Measurements from ENCODE around the gene TGFBR1.

The TGFBR1 gene

DNA sequence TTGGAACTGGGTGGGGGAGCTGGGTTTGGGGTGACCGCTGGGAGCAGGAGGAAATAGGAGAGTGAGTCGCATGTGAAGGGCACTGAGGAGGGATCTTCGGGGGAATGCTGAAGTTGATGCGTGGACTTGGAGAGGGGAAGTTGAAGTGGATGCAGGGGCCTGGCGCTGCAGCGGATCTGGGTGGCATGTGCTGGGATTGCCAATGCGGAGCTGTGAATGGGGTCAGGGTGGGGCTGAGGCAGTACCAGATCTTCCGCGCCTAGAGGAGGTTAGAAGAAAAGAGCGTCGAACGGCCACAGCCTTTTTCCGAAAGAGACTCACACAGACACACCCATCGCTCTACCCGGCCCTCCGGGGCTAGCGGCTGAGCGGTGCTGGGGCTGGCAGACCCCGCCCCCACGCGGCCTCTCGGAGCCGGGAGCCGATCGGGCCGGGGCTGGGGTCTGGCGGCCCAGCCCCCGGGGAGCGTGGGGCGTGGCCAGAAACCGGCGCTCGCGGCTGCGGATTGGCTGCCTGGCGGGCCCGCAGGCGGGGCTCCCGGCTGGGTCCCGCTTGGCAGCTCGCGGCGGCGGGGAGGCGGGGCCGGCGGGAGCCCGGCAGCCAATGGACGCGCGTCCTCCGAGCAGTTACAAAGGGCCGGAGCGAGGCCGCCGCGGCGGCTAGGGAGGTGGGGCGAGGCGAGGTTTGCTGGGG, at the start of gene TGFBR1:
TSS of gene TGFBR1 (plus strand) at position 655 of the 693 bp plus-strand sequence. CDS start 93 bp downstream, outside the sequence.
- peak; percentile 91 to 96 for DNase-seq

DNA sequence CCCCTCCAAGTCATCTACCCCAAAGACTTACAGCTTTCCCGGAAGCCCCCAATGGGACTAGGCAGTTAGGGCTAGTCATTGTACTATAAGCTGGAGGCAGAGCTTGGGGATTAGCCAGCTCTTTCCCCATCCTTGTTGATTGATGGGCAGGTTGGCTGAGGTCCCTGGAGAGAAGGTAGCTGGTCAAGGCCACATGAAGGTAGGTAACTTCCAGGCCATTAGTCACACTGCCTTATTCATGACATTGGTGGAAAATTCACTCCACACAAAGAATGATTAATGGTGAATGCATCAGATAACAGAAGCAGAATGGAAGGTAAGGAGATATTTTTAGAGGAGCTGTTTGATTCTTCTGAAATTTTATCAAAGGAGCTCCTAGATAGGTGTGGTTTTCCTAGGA, 49.5 kb upstream of the TGFBR1 start:
- DNase-seq: no peak

- DNase-seq: no peak
Measured at GRCh38 chr9:99056186-99056585, 48.7 kb upstream of the TGFBR1 start.

GRCh38 chr9:99056886-99057664, 47.8 kb upstream of the TGFBR1 start:
- DNase-seq: peak in 1 of 2 experiments; percentile 31

DNA sequence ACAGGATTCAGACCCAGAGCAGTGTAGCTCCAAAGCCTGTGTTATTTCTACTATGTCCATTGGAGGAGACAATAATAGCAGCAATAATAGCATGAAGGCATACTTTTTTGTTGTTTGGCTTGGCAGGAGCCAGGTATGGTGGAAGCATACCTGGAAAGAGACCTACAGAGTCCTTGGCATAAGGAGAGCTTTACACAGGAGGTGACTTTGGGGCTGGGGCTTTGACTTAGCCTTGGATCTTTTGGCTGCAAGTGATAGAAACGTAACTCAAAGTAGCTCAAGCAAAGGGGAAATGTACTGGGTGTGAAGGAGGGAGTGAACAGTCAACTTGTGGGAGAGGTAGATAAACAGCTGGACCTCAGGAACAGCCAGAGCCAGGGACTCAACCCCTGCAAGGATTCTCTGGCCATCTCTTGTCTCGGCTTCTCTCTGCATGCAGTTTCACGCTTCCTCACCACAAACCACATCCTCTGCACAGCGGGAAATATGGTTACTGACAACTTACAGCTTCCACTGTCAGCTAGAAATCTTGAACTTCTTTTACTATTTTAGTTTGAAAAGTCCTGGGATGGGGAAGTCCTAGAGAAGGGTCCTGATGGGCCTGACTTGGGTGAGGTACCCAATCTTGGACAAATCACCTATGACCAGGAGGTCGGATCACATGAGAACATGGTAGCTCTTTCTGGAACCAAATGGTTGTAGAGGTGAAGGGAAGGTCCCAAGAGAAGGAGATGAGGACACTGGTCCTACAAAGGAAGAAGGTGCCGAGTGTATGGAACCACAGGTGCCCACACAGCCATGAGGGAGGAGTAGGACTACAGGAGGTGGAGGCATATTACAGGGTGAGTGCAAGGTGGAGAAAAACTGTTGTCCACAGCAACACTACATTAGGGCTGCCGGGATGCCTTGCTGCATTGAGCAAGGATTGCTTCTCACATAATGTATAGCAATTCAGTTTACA, 47.0 kb upstream of the TGFBR1 start:
- peak; percentile 79 to 80 for DNase-seq

- peak in 1 of 2 experiments; percentile 39 for DNase-seq
Measured at GRCh38 chr9:99058964-99059921, 45.7 kb upstream of the TGFBR1 start.

DNA sequence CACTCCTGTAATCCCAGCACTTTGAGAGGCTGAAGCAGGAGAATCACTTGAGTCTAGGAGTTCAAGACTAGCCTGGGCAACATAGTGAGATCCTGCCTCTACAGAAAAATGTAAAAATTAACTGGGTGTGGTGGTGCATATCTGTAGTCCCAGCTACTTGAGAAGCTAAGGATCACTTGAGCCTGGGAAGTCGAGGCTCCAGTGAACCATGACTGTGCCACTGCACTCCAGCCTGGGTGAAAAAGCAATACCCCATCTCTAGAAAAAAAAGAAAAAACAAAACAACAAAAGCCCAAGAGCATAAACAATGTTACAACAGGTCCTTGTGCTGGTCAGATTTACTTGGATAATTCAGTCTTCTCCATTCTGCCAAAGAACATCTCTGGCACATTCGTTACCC, 44.3 kb upstream of the TGFBR1 start:
- DNase-seq: no peak

DNA sequence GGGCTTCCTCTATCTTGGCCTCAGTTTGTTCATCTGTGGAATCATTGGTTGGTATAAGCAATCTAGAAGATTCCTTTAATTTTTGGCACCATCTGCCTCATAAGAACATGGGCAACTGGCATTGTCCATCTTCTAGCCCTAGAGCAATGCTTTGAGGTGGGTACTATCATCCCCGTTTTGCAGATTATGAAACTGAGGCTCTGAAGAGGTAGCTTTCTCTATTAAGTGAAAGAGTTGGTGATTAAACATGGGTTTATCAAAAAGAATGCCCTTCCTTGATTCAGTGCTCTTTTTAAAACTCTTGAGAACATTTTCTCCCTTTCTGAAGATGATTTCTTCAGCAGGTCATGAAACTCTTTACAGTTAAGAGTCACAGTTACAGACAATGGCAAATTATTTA, 42.4 kb upstream of the TGFBR1 start:
- DNase-seq: no peak

DNA sequence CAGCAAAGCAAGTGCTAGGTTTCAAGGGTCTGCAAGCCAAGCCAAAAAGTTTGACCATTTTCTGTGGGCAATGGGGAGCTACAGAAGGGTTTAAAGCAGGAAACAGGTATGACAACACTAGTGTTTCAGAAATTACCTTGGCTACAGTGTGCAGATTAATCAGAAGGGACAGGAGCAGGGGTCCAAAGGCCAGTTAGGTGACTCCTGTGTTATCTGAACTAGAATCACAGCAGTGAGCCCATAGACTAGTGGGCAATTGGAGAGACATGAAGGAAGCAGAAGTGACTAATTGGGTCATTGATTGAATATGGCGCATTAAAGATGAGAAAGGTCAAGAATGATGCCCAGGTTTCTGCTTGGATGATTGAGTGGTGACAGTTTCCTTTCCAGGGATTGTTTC, 41.4 kb upstream of the TGFBR1 start:
- DNase-seq: no peak

DNA sequence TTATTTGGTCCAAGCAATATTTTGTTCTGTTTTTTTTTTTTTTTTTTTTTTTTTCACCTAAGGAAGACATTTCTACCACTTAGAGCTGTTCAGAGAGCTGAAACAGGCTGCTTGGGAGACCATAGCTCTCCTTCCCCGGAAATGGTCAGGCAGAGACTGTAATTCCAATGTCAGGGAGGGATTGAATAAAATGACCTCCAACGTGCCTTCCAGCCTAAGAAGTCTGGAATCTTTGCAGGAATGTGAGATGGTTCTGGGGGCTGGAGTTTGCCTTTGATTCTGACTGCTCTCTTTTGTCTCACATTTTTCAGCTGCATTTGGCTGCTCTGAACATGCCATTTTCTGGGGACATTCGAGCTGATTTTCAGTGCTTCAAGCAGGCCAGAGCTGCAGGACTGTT, 38.3 kb upstream of the TGFBR1 start:
- no peak for DNase-seq

GRCh38 chr9:99069075-99069474, 35.8 kb upstream of the TGFBR1 start:
- no peak for DNase-seq

GRCh38 chr9:99069546-99069945, 35.4 kb upstream of the TGFBR1 start:
- no peak for DNase-seq

DNA sequence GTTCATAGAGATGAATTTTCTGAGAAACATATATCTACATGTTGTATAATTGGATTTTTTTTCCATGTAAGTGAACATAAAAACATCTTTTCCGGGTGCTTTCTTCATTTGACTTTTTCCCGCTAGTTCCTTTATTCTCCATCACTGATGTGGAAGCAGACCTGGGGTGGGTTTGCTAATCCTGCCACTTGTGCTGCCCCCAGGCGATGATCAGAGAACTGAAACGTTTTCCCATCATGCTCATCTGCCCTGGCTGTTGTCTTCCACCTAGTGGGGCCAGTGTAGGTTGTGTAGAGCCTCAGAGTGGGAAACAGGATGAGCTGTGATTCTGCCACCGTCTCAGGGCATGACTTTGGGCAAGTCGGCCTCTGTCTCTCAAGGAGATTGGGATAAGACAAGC, 34.2 kb upstream of the TGFBR1 start:
- no peak for DNase-seq

GRCh38 chr9:99071313-99072039, 33.4 kb upstream of the TGFBR1 start:
- DNase-seq: no peak

DNA sequence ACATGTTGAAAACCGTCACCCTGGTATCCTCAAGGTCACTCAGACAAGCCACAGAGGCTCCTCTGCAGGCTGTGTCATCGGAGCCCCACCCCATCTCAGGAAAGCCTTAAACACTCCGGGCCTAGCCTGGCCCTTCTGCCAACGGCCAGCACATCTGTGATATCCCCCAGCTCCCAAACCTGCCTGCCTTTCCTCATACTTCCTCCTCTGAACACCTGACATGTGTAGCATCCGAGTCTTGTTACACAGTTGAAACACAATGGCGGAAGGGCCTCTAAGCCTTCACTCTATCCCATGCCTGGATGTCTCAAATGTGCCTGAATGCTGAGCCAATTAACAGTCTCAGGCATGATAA, 32.9 kb upstream of the TGFBR1 start:
- no peak for DNase-seq

DNA sequence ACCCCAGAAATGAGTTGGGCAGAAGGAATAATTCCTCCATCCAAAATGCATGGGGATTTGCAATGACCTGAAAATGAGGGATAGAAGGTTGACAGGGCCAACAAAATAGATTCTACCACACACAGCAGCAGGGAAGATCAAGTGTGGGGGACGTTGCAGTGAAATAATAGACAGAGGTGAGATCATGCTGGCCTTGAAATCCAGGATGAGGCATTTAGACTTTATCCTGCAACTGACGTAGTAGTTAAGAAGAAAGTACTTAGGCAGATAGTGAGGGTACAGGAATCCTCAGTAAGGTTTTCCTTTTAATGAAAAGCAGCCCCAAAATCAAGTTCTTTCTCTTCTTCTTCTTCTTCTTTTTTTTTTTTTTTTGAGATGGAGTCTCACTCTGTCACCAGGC, 31.6 kb upstream of the TGFBR1 start:
- no peak for DNase-seq

DNA sequence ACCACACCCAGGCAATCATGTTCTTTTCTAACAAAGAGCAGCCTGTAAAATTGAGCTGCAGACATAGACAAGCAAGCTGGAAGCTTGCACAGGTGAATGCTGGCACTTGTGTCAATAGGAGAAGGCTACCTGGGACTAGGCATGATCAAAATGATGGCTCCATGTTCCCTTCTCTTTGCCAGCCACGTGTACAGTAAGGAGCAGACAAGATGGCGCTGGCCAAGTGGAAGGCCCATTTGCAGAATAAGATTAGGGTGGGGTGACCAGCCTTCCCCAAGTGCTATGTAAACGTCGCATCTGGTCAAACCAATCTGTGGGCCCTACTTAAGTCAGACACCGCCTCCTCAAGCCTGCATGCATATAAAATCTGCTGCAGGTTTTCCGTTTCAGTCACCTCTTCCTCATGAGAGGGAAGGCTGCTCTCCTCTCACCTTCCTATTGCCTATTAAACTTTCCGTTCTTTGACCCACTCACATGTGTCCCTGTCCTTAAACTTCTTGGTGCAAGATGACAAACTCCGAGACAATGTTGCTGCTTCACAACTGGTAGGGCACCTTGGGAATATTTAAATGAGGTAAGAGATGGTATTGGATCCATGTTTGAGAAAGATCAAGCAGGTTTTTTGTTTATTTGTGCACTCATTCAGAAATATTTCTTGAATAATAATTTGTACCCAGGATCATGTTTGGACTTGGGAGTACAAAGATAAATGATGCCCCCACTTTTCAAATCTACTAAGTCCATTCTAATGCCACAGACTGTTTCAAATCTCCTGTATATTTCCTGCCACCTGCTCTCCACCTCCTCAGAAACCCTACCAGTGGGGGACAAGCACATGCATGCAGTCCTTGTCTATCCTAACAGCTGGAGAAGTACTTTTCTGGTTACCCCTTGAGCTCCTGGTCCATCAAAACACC, 30.7 kb upstream of the TGFBR1 start:
- DNase-seq: peak in 1 of 2 experiments; percentile 6

DNA sequence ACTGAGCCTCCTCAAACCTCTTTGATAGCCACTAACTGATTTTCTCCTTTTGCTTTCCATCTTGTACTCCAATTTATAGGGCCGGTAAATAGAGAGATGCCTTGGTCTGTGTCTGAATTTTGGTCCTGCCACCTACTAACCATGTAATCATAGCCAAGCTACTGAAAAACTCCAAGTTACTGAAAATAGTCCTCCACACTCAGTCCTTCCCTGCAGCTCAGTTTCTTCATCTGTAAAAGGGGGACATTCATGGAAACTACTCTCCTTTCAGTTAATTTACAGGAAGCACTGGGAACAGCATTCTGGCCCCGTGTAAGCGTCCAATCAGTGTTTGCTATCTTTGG, 30.0 kb upstream of the TGFBR1 start:
- DNase-seq: no peak

DNA sequence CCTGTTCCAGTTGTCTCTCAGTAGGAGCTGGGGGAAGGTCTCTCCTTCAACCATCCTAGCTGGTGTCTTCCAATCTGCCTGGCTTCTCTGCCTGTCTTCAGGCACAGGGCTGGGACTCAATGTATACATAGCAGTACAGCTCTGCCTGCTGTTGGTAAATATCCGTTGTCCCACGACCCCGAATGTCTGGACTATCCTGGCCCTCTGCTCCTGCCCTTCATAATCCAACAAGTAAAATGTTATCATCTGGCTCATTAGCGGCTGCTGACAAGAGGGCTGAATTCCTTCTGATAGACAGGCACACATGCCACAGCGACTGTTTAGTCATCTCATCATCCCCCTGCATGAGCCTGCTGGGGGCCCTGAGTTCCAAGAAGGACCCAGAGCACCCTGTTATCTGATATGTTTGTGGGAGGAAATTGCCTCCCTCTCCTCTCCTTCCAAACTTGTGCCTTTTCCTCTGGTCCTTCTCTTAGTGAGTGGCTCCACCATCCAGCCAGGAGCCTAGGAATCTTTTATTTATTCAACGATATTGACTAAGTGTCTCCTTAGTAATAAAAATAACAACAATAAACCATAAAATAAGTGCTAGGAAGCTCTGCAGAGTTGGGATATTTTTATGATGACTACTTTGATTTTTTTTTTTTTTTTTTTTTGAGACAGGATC, 29.5 kb upstream of the TGFBR1 start:
- no peak for DNase-seq

DNA sequence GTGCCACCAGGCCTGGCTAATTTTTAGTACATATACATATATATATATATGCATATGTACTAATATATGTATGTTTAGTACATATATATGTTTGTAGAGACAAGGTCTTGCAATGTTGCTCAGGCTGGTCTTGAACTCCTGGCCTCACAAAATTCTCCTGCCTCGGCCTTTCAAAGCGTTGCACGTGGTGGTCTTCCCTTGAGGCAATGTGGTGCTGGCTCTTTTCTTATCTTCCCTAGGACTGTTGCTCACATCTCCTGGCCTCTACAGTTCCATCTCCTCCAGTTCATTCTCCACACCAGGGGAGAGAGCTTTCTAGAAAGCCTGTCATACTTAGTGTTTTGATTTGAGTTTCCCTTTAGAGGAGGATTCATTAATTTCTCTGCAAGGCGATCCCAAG, 28.9 kb upstream of the TGFBR1 start:
- DNase-seq: no peak

All from activated T-cell treated with anti-CD3 and anti-CD28 coated beads, Interleukin-2, amount 50 U/mL, for 48 hours (primary cell).